Natural killer cell (primary cell): ENCODE measurements around the gene SPAG17. TPM values are rescaled to one million over a fixed set of nuclear protein-coding genes. Genes with fewer than 3 reads are reported as not detected.

Experiments
- ATAC-seq, 3 donors: fragments of 150-1000 bp in 2 of 3; fragments of 200-7000 bp in 1 of 3; cut with Tn5 transposase; 1 replicate in 1 of 3; 2 replicates in 2 of 3; pipeline ENCODE4 v1.10.0; 2021; ENCODE audit warnings: mild to moderate bottlenecking in 2 of 3, moderate library complexity in 2 of 3
- DNase-seq, 2 donors: peaks; one replicate each; pipeline versions ENCODE4 v3.0.0 to v3.0.0-alpha.2; 2013 to 2021; ENCODE audit warnings: mixed read lengths in 1 of 2
- H3K27ac ChIP-seq: one replicate; pipeline ENCODE4 v1.5.1; 2013; ENCODE audit warnings: mild to moderate bottlenecking, low read length
- H3K27me3 ChIP-seq: one replicate; pipeline ENCODE4 v1.6.1; 2013; ENCODE audit warnings: low read length; ENCODE audit not compliant: control insufficient read depth, insufficient read depth
- H3K36me3 ChIP-seq: one replicate; pipeline ENCODE4 v1.6.1; 2013; ENCODE audit warnings: low read length; ENCODE audit not compliant: control insufficient read depth, insufficient read depth
- H3K4me1 ChIP-seq: one replicate; pipeline ENCODE4 v1.6.1; 2013; ENCODE audit warnings: low read length; ENCODE audit not compliant: control insufficient read depth, insufficient read depth
- H3K4me3 ChIP-seq: one replicate; pipeline ENCODE4 v1.5.1; 2013; ENCODE audit warnings: low read length
- H3K9me3 ChIP-seq: one replicate; pipeline ENCODE4 v1.6.1; 2013; ENCODE audit warnings: low read length; ENCODE audit not compliant: control insufficient read depth, insufficient read depth
- H3K27ac Mint-ChIP-seq, 2 donors: one replicate each; pipeline ENCODE4 v1.8.0; 2022; ENCODE audit warnings: mild to moderate bottlenecking in 2 of 2, mixed read lengths in 2 of 2, moderate library complexity in 1 of 2
- H3K27me3 Mint-ChIP-seq, 2 donors: one replicate each; pipeline ENCODE4 v1.8.0; 2022; ENCODE audit warnings: low read depth in 2 of 2, mixed read lengths in 2 of 2
- H3K36me3 Mint-ChIP-seq: one replicate; pipeline ENCODE4 v1.8.0; 2022; ENCODE audit warnings: mixed read lengths
- H3K4me1 Mint-ChIP-seq, 2 donors: one replicate each; pipeline ENCODE4 v1.8.0; 2022; ENCODE audit warnings: mixed read lengths in 2 of 2
- H3K4me3 Mint-ChIP-seq: one replicate; pipeline ENCODE4 v1.8.0; 2022; ENCODE audit warnings: mild to moderate bottlenecking, moderate library complexity, mixed read lengths
- H3K9me3 Mint-ChIP-seq, 2 donors: one replicate each; pipeline ENCODE4 v1.8.0; 2022; ENCODE audit warnings: mixed read lengths in 2 of 2
- WGBS: methylation state at CpG from one replicate; pipeline ENCODE4 v1.1.7; 2013; ENCODE audit warnings: missing lambda C conversion rate; ENCODE audit not compliant: insufficient coverage; 5-methylcytosine and 5-hydroxymethylcytosine counted together
- intact Hi-C: fragments of 100-400 bp; cut with micrococcal nuclease; formaldehyde crosslinking; loops from one replicate; pipeline ENCODE4 v1.14.2; 2022
- total RNA-seq, 4 donors: library from RNA; stranded (reverse); fragments of 120-200 nt in 1 of 4; gene quantifications; one replicate each; pipeline versions ENCODE4 v1.2.3 to v1.2.4, GENCODE V29; 2013 to 2022
- TF ChIP-seq, protein P1 (sequence below): fragments of 200-600 bp; IDR thresholded peaks from one replicate; pipeline ENCODE4 v1.8.0; 2022; ENCODE audit warnings: antibody characterized with exemption

SPAG17 gene
- total RNA-seq, 3 donors from 2014 or later (not counting 1 experiment from before 2014, with no cell fraction given), result not detected

- Mint-ChIP-seq H3K4me3 (no peak overlapping the region), H3K27me3 (peaks cover 0 to 3% of the 10 kb centered on the region in 2 donors), H3K9me3 (peaks cover 5 to 9% of the 10 kb centered on the region in 2 donors), H3K4me1 (peaks cover 0 to 12% of the 10 kb centered on the region in 2 donors), H3K36me3 (no peaks in the 10 kb centered on the region), H3K27ac (no peak overlapping the region)
- TF ChIP-seq, protein P1, sequence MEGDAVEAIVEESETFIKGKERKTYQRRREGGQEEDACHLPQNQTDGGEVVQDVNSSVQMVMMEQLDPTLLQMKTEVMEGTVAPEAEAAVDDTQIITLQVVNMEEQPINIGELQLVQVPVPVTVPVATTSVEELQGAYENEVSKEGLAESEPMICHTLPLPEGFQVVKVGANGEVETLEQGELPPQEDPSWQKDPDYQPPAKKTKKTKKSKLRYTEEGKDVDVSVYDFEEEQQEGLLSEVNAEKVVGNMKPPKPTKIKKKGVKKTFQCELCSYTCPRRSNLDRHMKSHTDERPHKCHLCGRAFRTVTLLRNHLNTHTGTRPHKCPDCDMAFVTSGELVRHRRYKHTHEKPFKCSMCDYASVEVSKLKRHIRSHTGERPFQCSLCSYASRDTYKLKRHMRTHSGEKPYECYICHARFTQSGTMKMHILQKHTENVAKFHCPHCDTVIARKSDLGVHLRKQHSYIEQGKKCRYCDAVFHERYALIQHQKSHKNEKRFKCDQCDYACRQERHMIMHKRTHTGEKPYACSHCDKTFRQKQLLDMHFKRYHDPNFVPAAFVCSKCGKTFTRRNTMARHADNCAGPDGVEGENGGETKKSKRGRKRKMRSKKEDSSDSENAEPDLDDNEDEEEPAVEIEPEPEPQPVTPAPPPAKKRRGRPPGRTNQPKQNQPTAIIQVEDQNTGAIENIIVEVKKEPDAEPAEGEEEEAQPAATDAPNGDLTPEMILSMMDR, result no peak
- WGBS, result 65% methylated on average over 11 of the region's 11 CpGs
- no peaks in the 10 kb centered on the region for H3K36me3 ChIP-seq
- H3K27ac ChIP-seq, result no peak overlapping the region
- peaks cover 2% of the 10 kb centered on the region for H3K9me3 ChIP-seq
- DNase-seq, result no peak
- H3K4me1 ChIP-seq, result peaks cover 6% of the 10 kb centered on the region
- peak in 1 of 3 donors; percentile 7 for ATAC-seq
- no peaks in the 10 kb centered on the region for H3K27me3 ChIP-seq
- no peak overlapping the region for H3K4me3 ChIP-seq
- intact Hi-C loops, result no loop called here
These were observed 317 bp downstream of the SPAG17 start for GRCh38 chr1:118184739-118185083.

- peaks cover 6% of the 10 kb centered on the region for H3K4me1 ChIP-seq
- H3K9me3 Mint-ChIP-seq, result peaks cover 8 to 9% of the 10 kb centered on the region in 2 donors
- DNase-seq (no peak), ATAC-seq (no peak)
- H3K4me3 Mint-ChIP-seq, result no peak overlapping the region
- H3K27ac ChIP-seq, result no peak overlapping the region
- peaks cover 0 to 3% of the 10 kb centered on the region in 2 donors for H3K27me3 Mint-ChIP-seq
- TF ChIP-seq, protein P1, result no peak
- WGBS, result 88% methylated on average over 2 of the region's 2 CpGs
- no peak overlapping the region for H3K27ac Mint-ChIP-seq
- intact Hi-C loops, result no loop called here
- peaks cover 2% of the 10 kb centered on the region for H3K9me3 ChIP-seq
- no peaks in the 10 kb centered on the region for H3K36me3 ChIP-seq
- H3K27me3 ChIP-seq, result no peaks in the 10 kb centered on the region
- no peak overlapping the region for H3K4me3 ChIP-seq
- H3K4me1 Mint-ChIP-seq, result peaks cover 0 to 12% of the 10 kb centered on the region in 2 donors
- no peaks in the 10 kb centered on the region for H3K36me3 Mint-ChIP-seq
These were observed 1.4 kb downstream of the SPAG17 start for GRCh38 chr1:118183586-118183985.

DNA sequence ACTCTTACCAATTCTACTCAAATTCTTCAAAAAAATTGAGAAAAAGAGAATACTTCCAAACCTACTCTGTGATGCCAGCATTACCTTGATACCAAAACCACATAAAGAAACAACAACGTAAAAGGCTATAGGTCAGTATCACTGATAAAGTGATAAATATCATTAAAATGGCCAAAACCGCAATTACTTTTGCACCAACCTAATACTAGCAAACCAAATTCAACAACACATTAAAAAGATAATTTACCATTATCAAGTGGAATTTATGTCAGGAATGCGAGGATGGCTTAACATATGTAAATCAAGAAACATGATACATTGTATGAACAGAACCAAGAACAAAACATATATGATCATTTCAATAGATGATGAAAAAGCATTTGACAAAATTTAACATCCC, 7.0 kb downstream of the SPAG17 start:
- no peaks in the 10 kb centered on the region for H3K36me3 ChIP-seq
- no peaks in the 10 kb centered on the region for H3K4me1 Mint-ChIP-seq
- H3K9me3 Mint-ChIP-seq, result peaks cover 12 to 19% of the 10 kb centered on the region in 2 donors
- DNase-seq (no peak), ATAC-seq (no peak)
- no peaks in the 10 kb centered on the region for H3K36me3 Mint-ChIP-seq
- H3K27ac Mint-ChIP-seq, result no peak overlapping the region
- no peak overlapping the region for H3K4me3 ChIP-seq
- no peak overlapping the region for H3K4me3 Mint-ChIP-seq
- H3K27me3 Mint-ChIP-seq, result no peaks in the 10 kb centered on the region
- no peaks in the 10 kb centered on the region for H3K4me1 ChIP-seq
- intact Hi-C loops, result no loop called here
- no peaks in the 10 kb centered on the region for H3K27me3 ChIP-seq
- WGBS, result no CpG with 5 or more reads among the region's 3 CpGs
- H3K9me3 ChIP-seq, result peaks cover 3% of the 10 kb centered on the region
- no peak overlapping the region for H3K27ac ChIP-seq
- TF ChIP-seq, protein P1, result no peak

- Histone ChIP-seq H3K4me1 (no peaks in the 10 kb centered on the region), H3K27ac (no peak overlapping the region), H3K36me3 (no peaks in the 10 kb centered on the region), H3K27me3 (no peaks in the 10 kb centered on the region), H3K4me3 (no peak overlapping the region), H3K9me3 (peaks cover 3% of the 10 kb centered on the region)
- H3K36me3 Mint-ChIP-seq, result no peaks in the 10 kb centered on the region
- DNase-seq (no peak), ATAC-seq (no peak)
- H3K4me1 Mint-ChIP-seq, result no peaks in the 10 kb centered on the region
- no CpG with 5 or more reads among the region's 1 CpG for WGBS
- no peak overlapping the region for H3K27ac Mint-ChIP-seq
- H3K9me3 Mint-ChIP-seq, result peaks cover 4 to 7% of the 10 kb centered on the region in 2 donors
- no peak overlapping the region for H3K4me3 Mint-ChIP-seq
- TF ChIP-seq, protein P1, result no peak
- H3K27me3 Mint-ChIP-seq, result no peaks in the 10 kb centered on the region
- intact Hi-C loops, result no loop called here
These were observed 16.0 kb downstream of the SPAG17 start for GRCh38 chr1:118169016-118169415.
